HG03280 (cell line): Measurements from ENCODE around the gene LAPTM5.

Experiments
- ATAC-seq: cut with Tn5 transposase; IDR thresholded peaks from one replicate; pipeline ENCODE4 v1.9.1; 2021; ENCODE audit warnings: mild to moderate bottlenecking, moderate library complexity; ENCODE audit not compliant: unreplicated experiment

Gene LAPTM5

GRCh38 chr1:30745156-30745833, 12.3 kb downstream of the LAPTM5 start:
- ATAC-seq: no peak

- ATAC-seq: peak; percentile 32
These were observed 13.4 kb downstream of the LAPTM5 start for GRCh38 chr1:30744060-30744756.

DNA sequence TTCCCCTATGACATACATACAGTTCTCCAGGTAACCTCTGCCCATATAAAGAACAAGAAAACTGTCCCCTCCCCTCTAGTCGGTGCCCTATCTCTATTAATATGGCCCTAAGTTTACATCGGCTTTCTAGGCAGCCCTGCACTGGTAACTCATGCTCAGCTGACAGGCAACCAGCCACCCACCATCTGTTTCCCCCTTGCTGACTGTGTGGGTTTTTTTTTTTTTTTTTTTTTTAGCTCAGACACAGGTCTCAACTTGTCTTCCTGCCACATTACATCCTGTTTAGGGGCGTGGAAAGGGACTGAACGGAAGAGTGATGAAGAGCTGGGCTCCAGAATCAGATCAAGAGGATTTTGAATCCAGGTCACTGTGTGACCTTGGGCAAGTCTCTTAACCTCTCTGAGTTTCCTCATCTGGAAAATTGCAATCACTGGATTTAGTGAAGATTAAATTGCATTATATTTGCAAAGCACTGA, 14.0 kb downstream of the LAPTM5 start:
- peak; percentile 38 for ATAC-seq

DNA sequence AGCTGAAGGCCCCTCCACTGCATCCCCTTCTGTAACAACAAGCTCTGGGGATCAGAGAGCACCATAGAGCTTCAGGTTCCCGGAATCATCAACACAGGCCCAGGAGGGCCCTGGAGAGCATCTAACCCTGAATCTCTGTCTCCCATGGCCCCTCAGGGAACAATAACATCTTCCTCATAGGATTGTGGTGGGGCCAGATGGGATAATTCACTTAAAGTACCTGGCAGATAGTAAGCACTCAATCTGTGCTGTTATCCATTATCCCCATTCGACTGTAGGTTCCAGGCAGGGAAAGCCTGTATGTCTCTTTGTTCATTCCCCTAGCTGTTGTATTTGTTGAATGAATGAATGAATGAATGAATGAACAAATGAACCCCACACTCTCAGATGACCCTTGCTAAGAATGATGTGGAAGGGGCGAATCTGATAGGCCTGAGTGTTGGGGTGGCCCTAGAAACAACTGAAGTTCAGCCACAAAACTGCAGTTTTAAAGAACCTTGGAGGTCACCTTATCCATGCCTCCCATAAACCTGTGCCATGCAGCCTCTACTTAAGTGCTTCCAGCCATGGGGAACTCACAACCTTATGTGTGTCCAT, 14.5 kb downstream of the LAPTM5 start:
- ATAC-seq: no peak

DNA sequence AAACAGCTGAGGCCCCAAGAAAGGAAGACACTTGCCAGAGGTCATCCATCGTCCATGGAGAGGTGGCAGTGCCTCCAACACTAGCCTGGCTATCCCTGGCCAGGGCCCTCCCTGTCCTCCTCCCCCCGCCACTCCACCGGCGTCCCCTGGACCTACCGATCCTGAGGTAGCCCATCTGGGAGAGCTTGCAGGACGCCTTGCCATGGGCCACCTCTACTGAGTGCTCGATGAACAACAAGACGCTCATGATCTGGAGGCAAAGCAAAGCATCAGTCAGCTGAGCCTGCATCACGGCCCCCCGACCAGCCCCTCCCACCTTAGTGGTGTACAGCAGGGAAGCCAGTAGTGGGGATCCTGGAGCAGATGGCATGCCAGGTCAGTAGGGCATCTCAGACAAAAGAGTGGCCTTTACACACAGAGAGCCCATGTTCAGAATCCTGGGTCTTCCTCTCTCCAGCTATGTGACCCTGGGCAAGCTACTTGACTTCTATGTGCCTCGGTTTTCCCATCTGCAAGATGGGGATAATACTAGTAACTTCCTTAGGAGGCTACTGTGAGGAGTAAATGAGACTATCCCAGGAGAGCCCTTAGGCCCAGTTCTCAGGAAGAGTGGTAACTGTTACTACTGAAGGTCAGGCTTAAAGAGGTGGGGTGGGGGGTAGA, 15.1 kb downstream of the LAPTM5 start:
- ATAC-seq: no peak

DNA sequence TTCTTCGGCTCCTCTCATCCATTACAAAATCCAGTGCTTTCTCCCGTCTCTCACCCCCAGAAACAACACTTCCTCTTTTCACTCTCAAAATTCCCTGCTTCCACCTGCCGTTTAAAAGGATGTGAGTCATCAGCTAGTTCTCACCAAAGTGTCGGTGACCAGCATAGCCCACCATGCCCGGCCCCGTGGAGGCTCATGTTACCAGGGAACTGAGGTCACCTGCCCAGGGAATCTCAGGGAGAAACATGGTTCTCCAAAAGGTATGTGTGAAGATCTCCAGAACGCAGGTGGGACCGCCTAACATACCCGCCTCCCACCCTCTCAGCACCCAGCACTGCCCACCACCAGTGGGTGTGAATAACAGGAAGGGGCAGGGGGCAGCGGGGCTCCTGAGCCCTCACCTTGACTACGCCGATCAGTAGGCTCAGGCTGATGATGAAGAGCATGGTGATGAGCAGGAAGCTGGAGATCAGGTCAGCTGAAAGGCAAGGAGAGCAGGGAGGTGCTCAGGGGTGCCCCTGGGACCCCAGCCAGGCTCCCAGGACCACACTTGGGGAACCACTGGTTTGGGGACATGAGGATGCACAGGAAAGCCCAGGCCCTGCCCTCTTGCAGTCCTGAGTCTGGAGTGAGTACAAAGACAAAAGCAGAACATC, 16.2 kb downstream of the LAPTM5 start:
- ATAC-seq: no peak

DNA sequence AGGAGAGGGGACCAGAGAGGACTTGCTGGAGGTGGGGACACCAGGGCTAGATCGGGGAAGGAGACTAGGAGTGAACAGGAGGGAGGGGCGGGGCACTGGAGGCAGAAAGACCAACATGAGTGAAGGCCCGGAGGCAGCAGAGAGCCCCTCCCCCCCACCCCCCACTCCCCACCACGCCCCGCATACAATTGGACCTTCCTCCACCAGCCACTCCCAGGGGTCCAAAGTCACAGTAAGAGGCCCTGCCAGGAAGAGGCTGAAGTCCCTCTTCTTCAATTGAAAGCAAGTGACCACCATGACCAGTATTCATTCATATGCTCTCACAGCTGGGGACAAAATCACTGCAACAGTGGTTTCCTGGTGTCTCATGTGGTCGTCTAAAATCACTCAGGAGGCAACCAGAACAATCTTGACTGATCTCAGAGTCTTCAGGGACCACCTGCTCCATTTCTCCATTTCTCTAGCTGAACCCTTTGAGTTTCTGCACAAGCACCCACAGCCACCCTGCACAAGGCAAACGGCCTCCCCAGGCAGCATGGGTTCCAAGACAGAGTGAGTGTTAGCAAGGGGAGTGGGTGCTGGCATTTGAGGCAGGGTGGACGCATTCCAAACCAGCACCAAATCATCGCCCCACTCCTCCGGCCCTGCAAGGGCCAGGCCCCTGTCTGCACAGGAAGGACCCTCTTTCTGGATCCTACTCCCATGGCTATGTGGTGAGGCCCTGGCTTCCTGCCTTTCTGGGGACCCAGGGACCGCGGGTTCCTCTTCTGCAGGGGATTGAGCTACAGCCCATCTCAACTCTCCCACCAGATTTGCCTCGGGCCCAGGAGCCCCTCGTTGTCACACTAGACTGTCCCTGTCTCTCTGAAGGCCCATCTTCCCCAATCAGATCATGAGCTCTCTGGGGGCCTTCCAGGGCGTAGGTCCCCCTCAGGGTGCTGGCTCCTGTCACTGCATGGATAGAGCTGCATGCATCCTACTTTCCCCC, 17.0 kb downstream of the LAPTM5 start:
- ATAC-seq: no peak

GRCh38 chr1:30739601-30740000, 18.0 kb downstream of the LAPTM5 start:
- no peak for ATAC-seq

DNA sequence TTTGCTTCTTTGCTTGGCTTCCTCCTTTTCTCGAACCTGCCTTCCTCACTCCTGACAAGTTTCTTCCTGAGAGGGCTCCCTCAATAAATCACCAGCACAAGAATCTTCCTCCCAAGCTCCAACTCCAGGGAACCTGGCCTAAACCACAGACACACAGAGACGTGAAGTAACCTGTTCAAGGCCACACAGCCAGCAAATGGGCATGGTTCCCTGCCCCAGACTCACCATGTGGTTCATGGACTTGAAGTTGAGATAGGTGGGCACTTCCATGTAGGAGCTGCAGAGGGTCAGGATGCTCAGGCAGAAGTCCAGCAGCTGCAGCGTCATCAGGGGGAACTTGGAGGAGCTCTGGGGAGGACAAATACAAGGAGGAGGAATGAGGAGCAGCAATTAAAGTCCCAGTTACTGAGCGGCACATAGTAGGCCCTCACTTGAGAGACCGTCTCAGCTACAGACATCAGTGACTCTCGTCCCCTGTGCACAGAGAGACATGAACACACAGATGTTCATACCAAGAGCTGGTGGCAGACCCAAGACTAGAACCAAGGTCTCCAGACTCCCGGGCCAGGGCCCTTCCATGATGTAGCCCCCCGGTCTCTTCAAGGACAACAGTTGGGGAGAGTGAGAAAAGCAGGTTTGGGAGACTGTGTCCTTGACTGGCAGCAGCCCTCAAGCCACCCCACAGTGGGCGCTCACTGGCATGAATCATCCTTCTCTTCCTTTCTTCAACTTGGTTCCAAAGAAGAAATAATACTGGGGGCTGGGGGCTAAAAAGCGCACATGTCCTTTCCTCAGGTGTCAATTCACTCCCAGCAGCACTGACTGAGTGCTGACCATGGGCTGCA, 18.6 kb downstream of the LAPTM5 start:
- ATAC-seq: no peak

- no peak for ATAC-seq
These were observed 19.4 kb downstream of the LAPTM5 start for GRCh38 chr1:30738040-30738714.

GRCh38 chr1:30737357-30738039, 20.1 kb downstream of the LAPTM5 start:
- no peak for ATAC-seq

DNA sequence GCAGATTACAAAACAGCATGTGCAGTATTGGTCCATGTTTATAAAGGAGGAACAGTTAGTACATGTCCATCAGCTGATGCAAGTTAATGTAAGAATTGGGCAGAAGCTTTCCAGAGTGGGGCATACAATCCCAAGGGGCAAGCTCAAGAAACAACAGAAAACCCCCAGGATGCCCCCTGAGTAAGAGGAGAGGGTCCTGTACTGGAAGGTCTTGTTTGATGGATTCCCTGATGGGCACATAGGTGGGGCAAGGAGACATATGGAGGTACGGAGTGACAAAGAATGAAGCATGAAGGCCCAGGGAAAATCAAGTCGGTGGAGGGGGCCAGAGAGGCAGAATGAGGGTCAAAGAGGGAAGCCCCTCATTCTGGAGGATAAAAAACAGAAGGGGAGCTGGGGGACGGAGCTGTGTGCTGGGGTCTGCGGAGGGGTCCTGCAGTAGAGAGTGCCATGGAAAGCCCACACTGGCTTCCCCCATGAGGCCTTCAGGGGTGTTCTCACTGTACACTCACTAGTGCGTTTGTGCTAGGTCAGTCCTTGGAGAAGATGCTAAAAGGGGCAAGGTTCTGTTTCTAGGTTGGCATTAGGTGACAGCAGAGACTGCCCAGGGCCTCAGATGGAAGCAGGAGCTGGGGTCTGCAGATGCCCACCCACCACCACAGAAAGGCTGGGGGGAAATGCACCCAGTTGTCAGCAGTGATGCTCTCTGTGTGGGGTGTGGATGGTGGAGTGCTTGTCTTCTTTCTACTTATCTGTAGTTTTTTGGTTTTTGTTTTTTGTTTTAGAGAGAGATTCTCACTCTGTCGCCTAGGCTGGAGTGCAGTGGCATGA, 21.7 kb downstream of the LAPTM5 start:
- ATAC-seq: no peak

- no peak for ATAC-seq
These were observed 22.4 kb downstream of the LAPTM5 start for GRCh38 chr1:30735124-30735523.

GRCh38 chr1:30734580-30734979, 23.0 kb downstream of the LAPTM5 start:
- no peak for ATAC-seq

- ATAC-seq: no peak
These were observed 23.5 kb downstream of the LAPTM5 start for GRCh38 chr1:30734106-30734505.

DNA sequence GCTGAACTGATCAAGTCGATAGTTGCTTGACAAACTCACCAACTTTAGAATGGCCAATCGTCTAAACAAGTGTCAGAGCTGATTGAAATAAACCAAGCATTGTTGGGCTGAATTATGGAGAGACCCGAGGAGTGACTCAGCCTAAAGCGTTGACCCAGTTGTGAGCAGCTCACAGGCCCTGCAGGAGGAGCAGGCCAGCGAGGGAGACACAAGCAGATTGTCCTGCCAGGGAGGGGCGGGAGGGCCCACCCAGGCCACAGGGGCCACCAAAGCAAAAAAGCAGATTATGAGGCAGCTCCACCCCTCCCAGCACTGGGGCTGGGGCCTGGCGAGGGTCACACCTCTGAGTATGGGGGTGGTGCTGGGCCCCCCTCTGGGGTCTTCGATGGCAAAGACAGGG, 24.1 kb downstream of the LAPTM5 start:
- no peak for ATAC-seq
